Posterior vena cava (tissue), 2 donors: ENCODE results near the gene NOS2. TPM values are rescaled to one million over a fixed set of nuclear protein-coding genes. Genes with fewer than 3 reads are reported as not detected.
"Not testable (repeated sequence)": the region's sequence is repeated elsewhere in the genome, so short reads cannot be mapped to it uniquely, and the experiment has no call there.

ENCODE experiments used
- DNase-seq: peaks from one replicate; pipeline ENCODE4 v3.0.0-alpha.2; 2020; ENCODE audit warnings: low spot score
- intact Hi-C, 2 donors: fragments of 100-400 bp; cut with DNase I; formaldehyde crosslinking; loops; one replicate each; pipeline versions ENCODE4 v1.14.1 to v1.14.2; 2022 to 2023
- long read RNA-seq, 2 donors: library from polyadenylated mRNA; unstranded; transcript quantifications; one replicate each; pipeline ENCODE4 v2.0.0, GENCODE V29; 2020 to 2021
- total RNA-seq, 2 donors: library from RNA; stranded (reverse); fragmentation: NEBNext Ultra II Directional; extraction: Animal tissue kit (Norgen Biotek cat#: 25700); gene quantifications; one replicate each; pipeline ENCODE4 v1.2.1, GENCODE V29; 2021
- donor health status: DM: yes; HTN: yes; CAD: no.
- donor health status: DM: yes; HTN: yes; CAD: no.

NOS2 gene
- under 1 TPM; 0.33 to 0.51 TPM for total RNA-seq
- long read RNA-seq, donor 1 = 0 reads
- long read RNA-seq, donor 2 = 0 reads

DNA sequence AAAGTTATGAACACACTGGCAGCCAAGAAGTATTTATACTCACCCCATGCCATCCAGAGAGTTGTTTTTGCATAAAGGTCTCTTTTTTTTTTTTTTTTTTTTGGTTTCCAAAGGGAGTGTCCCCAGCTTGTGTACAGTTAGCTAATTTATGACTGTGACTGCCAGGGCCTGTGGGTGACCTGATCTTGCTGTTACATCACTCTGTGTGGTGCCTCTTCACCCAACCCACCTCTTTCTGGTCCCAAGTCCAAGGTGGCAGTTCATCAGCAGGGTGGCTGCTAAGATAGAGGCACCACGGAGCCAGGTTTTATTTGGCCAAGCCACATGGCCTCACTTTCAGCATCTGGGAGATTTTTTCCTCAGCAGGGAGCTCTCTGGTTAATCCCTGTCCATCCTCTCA, at the start of gene NOS2:
TSS of gene NOS2 (minus strand) at position 8 of the 400 bp plus-strand sequence. CDS start 1,720 bp downstream, outside the sequence.
- no peak for DNase-seq
- intact Hi-C loops = no loop called here

DNA sequence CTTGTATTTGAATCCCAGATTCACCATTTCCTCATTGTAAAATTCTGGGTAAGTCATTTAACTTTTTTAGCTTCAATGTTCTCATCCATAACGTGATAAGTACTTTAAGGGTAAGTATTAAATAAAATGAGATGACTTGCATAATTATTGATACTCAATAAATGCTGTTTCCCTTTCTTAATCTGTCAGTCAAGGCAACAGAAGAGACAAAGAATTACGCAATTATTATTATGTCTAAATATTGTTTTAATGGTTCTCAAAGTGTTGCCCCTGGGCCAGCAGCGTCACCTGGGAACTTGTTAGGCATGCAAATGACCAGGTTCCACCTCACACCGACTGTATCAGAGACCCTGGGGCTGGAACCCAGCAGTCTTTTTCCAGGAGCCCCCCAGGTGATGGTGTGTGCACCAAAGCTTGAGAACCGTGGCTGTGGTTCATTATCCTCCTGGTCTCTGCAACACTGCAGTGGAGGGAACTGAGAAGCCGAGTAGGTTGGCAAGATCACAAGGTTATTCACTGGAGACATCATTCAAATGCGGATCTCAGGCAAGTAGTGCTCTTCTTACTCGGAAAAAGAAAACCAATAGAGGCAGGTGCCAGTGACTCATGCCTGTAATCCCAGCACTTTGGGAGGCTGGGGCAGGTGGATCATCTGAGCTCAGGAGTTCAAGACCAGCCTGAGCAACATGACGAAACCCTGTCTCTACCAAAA, 49.3 kb upstream of the NOS2 start:
- intact Hi-C loops = loop anchor here in 1 of 2 donors (10.0 kb wide), 1 partner anchor 55 kb away; no protein-coding TSS in a partner anchor
- no peak for DNase-seq

DNA sequence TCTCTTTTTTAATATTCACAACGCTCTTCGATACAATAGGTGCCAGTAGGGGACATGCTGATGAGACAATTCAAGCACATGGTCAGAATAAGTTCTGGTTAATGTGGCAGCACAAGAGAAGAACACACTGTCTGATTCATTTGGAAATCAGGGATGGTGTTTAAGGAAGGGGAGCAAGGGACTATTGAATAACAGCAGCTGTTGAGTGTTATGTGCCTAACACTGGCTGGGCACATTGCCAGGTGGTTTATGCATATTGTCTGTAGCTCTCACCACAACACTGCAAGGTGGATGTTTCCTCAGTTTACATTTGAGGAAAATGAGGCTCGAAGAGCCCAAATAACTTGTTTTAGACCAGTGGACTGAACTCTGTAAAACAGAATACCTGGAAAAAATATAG, 48.6 kb upstream of the NOS2 start:
- DNase-seq = no peak
- intact Hi-C loops = no loop called here

DNA sequence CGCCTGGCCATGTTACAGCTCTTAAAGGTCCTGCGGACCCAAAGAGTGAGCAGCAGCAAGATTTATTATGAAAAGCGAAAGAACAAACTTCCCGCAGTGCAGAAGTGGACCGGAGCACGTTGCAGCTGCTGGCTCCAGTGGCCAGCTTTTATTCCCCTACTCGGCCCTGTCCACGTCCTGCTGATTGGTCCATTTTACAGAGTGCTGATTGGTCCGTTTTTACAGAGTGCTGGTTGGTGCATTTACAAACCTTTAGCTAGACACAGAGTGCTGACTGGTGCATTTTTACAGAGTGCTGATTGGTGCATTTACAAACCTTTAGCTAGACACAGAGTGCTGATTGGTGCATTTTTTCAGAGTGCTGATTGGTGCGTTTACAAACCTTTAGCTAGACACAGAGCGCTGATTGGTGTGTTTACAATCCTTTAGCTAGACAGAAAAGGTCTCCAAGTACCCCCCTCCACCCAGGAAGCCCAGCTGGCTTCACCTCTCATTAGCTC, 46.5 kb upstream of the NOS2 start:
- DNase-seq, intact Hi-C loops: not testable (repeated sequence)

DNA sequence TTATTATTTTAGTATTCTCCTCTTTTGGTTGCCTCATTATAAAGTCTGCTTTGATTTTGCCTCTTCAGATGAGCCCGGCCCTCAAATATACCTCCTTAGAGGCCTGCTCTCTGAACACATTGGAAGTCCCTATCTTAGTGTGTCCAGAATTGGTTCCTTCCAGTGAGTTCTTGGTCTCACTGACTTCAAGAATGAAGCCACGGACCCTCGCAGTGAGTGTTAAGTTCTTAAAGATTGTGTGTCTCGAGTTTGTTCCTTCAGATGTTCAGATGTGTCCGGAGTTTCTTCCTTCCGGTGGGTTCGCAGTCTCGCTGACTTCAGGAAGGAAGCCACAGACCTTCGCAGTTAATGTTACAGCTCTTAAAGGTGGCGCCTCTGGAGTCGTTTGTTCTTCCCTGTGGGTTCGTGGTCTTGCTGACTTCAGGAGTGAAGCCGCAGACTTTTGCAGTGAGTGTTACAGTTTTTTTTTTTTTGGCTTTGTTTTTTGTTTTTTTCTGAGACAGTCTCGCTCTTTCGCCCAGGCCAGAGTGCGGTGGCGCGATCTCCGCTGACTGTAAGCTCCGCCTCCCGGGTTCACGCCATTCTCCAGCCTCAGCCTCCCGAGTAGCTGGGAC, 45.8 kb upstream of the NOS2 start:
- intact Hi-C loops = no loop called here
- DNase-seq = no peak

DNA sequence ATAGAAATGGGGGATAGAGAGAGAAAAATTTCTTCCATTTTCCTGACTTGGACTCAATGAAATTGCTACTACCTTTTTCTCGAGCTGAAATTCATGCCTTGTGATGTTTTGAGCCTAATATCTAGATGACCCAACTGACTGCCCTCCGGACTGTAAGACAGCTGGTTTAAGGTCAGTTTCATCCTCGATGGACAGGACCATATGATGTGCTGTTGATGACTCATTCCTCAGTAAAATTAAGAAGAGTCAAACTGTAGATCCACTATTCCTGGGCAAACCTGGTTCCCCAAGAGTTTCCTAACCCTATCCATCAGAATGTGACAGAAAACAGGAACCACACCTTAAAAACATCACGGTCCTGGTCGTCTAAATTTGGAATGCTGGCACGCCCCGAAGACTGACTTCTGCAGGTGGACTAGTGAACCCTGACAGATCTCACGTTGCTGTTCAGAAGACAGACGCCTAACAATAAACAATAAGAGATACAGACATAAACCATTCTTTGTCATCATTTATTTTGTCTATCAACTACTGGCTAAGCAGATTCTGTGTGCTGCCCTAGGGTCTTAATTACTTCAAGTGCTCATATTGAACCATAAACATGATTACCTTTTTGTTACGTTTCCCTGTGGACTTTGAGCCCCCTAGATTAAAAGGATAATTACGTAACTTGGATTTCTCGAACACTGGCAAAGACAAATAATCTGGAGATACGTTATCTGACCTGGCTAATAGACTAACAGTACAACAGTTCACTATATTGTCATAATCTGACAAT, 45.1 kb upstream of the NOS2 start:
- DNase-seq = no peak
- intact Hi-C loops = no loop called here

DNA sequence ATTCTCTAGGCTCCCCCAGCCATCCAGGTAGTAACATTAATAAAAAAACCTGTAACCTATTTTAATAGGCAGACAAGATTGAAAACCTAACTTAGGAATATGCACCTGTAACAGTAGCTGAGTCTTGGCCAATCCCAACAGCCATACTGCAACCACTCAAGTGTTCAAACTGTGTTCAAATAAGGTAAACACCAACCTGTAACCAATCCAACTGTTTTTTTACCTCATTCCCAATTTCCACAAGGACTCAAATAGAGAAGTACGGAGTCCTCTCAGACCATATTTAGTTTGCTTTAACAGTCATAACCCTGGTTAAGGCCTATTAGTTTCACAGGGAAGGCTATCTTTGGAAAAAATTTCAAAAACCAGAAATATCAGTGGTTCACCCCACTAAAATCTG, 40.4 kb upstream of the NOS2 start:
- no peak for DNase-seq
- intact Hi-C loops = no loop called here

DNA sequence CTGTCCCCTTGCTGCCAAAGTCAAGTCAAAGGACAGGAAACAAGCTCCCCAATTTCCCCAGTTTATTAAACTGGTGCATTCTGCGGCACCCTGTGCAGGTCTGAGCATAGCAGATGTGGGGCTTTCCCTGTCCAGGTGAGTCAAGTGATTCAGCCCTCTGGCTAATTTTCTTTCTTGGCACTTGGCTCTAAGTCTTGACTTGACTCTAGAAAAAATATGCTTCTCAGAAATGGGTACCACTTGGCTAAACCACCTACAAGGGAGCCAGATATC, 40.0 kb upstream of the NOS2 start:
- intact Hi-C loops, DNase-seq: not testable (repeated sequence)

DNA sequence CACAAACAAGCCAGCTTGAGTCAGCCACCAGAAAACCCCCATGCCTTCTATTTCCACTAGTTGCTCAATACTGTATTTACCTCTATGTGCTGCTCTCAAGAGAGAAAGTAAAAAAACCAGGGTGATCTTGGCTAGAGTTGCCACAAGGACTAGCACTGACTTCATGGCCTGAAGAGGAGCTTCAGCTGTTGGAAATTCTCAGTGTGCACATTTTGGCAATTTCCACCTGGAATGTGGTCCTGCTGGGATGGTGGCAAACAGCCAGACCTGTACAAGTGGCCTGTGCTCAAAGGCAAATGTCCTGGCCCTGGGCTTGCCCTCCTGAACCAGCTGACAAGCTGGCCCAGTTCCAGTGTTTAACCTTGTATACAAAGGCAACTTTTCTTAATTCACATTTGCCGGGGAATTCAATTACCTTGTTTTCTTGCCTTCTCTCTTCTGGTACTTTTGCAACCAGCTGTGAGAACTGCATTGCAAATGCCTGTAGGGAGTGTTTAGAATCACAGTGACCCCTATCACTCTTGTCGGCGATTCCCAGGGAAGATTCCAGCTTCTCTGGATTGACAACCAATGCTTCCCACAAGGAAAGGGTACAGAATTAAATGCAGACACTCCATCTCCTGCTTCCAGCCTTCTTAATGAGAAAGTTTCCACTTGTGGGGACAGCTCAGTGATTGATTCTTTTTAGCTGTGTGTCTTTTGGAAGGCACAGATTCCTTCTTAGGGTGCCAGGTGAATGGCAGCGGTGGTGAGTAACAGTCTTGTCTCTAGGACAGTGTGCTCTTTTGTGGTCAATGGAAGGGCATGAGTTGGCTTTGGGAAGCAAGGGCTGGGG, 39.5 kb upstream of the NOS2 start:
- DNase-seq = not testable (repeated sequence)
- intact Hi-C loops = loop anchor here in 1 of 2 donors (10.0 kb wide), 1 partner anchor 125 kb away; no protein-coding TSS in a partner anchor

DNA sequence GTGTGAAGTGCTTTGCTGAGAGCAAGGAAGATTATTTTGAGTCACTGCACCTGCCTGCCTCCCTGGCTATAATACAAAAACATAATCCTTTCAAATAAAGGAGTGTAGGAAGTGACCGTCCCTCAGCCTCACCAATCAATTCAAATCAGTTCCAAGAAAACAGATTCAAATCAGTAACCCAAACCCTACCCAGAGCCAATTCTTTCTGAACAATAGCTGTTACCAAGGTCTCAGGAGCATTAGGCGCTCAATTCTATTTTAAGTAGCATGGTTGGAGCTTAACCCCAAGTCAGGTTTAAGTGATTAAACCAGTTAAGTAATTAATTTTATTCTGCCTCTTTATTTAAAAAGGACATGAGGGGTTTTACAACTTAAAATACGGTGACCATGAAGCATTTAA, 38.3 kb upstream of the NOS2 start:
- intact Hi-C loops = loop anchor here in 1 of 2 donors (10.0 kb wide), 1 partner anchor 126 kb away; no protein-coding TSS in a partner anchor
- not testable (repeated sequence) for DNase-seq

DNA sequence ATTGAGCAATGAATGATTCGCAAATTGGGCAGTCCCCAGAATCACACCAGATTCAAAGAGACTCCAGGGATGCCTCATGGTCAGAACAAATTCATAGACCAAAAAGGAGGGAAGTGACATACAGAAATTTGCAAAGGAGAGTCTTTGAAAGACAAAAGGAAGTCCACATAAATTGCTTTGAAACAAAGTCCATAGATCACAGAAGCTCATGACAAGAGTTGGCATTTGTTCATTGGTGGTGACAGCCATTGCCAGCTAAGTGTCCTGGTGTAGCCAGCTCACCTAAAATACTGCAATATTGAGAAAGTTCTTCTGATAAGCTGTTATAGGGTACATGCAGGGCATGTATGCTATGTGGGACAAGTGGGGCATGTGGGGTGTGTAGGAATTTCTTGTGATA, 37.4 kb upstream of the NOS2 start:
- intact Hi-C loops = loop anchor here in 1 of 2 donors (10.0 kb wide), 1 partner anchor 127 kb away; no protein-coding TSS in a partner anchor
- DNase-seq = not testable (repeated sequence)

DNA sequence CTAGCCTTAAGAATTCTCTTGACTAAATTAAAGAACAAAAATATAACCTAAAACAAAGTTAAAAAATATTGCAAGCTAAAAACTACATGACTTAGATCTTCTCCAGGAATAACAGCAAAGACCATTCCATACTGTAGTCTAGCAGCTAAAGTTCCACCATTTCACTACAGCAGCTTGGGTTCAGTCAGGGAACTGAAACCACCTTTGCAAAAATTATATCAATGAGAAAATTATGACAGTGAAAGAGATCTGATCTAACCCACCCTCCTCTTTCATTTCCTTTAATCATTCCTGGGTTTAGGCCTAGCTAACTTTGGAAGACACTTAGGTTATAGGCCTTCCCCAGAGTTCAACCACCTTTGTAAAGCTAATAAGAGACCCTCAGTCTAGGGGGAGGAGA, 36.3 kb upstream of the NOS2 start:
- intact Hi-C loops = loop anchor here in 1 of 2 donors (10.0 kb wide), 1 partner anchor 128 kb away; no protein-coding TSS in a partner anchor

DNA sequence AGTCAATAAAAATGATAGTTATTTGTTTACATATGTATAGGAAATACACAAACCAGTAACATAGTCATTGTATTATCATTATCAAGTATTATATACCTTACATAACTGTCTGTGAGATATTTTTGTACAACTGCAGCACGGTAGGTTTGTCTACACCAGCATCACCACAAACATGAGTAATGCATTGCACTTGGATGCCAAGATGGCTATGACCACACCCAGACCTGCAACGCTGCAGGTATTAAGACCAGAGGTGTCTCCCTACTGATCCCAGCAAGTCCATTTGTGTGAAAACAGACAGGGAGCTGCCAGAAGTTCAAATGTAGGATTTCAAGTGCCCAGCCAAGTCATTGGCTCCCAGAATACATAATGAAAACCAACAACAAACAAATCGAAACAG, 34.2 kb upstream of the NOS2 start:
- no peak for DNase-seq
- intact Hi-C loops = loop anchor here in 1 of 2 donors (10.0 kb wide), 1 partner anchor 130 kb away; no protein-coding TSS in a partner anchor

More for the DNA sequence above, 36.3 kb upstream of the NOS2 start:
- DNase-seq = no peak

DNA sequence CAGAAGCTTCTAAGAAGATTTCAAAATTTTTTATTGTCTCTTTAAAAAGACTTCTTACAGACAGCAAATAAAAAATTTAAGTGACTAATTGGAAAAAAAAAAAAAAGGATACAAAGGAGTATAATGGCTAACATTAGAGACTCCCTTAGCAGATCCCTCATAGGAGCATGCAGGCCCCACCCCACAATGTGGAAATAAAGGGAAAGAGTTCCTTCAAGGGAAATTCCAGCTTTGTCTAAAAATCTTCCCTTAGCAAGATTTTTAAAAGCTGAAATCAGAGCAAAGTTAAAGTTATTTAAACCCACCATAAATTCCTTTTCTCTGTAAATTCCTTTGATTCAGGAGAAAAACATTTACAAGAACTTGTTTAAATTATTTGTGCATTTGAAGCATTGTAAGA, 32.5 kb upstream of the NOS2 start:
- intact Hi-C loops = loop anchor here in 1 of 2 donors (10.0 kb wide), 1 partner anchor 132 kb away; no protein-coding TSS in a partner anchor
- no peak for DNase-seq

DNA sequence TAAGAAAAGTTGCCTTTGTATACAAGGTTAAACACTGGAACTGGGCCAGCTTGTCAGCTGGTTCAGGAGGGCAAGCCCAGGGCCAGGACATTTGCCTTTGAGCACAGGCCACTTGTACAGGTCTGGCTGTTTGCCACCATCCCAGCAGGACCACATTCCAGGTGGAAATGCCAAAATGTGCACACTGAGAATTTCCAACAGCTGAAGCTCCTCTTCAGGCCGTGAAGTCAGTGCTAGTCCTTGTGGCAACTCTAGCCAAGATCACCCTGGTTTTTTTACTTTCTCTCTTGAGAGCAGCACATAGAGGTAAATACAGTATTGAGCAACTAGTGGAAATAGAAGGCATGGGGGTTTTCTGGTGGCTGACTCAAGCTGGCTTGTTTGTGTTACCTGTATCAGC, 29.6 kb upstream of the NOS2 start:
- intact Hi-C loops = loop anchor here in 1 of 2 donors (10.0 kb wide), 1 partner anchor 135 kb away; no protein-coding TSS in a partner anchor
- not testable (repeated sequence) for DNase-seq

DNA sequence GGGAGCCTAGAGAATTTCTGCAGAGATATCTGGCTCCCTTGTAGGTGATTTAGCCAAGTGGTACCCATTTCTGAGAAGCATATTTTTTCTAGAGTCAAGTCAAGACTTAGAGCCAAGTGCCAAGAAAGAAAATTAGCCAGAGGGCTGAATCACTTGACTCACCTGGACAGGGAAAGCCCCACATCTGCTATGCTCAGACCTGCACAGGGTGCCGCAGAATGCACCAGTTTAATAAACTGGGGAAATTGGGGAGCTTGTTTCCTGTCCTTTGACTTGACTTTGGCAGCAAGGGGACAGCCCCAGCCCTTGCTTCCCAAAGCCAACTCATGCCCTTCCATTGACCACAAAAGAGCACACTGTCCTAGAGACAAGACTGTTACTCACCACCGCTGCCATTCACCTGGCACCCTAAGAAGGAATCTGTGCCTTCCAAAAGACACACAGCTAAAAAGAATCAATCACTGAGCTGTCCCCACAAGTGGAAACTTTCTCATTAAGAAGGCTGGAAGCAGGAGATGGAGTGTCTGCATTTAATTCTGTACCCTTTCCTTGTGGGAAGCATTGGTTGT, 28.9 kb upstream of the NOS2 start:
- intact Hi-C loops, DNase-seq: not testable (repeated sequence)

DNA sequence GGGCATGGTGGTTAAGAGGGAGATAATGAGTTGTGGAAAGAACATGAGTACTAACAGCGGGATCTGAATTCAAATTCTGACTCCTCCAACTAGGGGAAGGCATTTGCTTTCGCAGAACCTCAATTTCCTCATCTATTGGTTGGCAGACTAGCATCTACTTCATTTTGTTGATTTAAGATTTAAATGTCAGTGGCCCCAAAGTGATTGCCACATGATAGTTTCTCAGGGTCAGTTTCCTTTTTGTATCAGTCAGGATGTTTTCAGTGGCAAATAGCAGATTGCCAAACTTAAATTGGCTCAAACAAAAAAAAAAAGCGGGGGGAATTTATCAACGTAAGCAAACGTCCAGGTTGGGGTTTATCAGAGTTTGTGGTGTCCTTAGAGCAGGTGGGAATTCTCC, 25.1 kb upstream of the NOS2 start:
- intact Hi-C loops = no loop called here
- DNase-seq = no peak

DNA sequence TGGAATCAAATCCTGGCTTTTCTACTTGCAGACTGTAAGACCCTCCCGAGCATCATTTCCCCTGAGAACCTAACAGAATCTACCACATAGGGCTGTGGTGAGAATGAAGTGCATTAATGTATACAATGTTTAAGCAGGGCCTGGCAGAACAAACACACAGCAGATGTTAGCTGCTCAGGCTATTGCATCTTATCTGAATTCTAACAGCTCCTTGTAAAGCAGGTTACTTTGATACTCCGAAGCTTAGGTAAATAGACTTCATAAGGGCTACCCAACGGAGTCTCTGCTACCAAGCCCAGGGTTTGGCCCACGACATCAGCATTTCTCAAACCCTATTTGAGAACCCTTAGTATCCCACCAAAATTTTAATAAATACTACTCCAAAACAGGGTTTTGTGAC, 24.4 kb upstream of the NOS2 start:
- no peak for DNase-seq
- intact Hi-C loops = no loop called here
